NCI-H1105 treated with DMSO at 0.1 percent for 48 hours (cell line): ENCODE results near the gene CPEB1.
"Not testable (repeated sequence)": the region's sequence is repeated elsewhere in the genome, so short reads cannot be mapped to it uniquely, and the experiment has no call there.

ENCODE experiments used
- DNase-seq: peaks from one replicate; lab custom pipeline; 2025; lab: John Stamatoyannopoulos, UW

CPEB1 gene

DNA sequence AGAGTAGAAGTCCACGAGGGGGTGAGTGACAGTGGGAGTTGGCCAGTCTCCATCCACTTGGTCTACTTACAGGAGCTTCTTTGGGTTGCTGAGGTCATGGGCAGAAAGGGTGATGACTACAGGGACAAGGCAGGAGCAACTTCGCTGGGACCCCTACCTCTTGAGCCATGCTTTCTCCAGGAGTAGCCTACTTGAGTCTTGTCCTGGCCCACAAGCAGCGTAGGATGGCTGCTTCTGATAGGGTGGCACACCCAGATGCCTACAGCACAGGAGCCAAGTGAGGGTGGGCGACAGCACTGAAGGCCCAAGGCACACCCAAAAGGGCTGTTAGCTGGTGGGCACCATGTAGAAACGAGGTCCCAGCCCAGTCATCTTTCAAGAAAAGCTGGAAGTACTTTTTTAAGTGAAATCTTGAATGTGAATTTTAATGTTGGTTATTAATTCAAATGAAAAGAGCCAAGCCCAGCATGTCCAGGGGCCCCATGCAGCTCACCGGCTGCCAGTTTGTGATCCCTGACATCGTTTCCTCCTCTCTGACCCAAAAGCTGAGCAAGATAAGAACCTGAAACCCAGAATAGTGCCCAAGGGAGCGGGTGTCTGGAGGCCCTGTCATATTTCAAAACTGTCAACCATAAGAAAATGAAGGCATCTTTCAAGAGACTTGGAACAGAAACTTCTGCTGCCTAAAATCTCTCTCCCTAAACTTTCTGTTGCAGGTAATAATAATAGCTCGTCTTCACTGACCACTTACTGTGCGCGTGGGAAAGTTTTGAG lies 2.2 kb upstream of the CPEB1 start:
- DNase-seq = no peak

DNA sequence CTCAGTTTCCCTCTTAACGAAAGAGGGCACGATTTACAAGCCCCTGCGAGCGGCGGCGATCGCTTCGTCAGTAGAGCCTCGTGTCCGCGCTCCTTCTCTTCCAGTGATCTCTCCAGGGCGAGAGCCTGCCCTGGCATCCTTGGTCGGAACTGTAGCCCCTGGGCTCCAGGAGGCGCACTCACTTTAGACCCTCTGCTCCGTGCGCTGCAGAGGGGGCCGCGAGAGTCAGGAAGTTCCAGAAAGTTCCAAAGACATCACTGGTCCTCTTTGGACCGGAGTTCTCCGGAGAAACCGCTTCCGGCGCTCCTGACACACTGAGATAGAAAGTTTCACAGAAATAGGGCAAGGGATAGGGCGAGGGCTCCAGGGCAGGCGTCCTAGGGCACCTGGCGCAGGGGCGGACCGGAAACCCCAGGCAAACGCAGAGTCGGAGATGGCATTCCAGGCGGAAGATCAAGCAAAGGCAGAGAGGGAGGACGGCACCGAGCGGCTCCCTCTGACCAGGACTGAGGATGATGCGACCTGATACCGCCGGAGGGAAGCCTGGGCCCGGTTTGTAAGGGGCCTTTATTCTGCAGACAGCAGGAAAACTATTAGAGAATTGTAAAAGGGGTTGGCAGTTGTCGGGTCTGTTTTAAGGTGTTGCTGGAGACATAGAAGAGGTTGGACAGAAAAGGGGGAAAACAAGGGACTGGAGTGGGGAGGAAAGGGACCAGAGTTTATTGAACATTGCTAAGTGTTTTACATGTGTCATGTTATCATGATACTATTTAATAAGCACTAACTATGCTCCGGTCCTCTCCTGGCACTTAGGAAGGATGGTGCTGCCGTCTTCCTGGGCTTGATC lies 1.3 kb upstream of the CPEB1 start:
- DNase-seq = no peak

DNA sequence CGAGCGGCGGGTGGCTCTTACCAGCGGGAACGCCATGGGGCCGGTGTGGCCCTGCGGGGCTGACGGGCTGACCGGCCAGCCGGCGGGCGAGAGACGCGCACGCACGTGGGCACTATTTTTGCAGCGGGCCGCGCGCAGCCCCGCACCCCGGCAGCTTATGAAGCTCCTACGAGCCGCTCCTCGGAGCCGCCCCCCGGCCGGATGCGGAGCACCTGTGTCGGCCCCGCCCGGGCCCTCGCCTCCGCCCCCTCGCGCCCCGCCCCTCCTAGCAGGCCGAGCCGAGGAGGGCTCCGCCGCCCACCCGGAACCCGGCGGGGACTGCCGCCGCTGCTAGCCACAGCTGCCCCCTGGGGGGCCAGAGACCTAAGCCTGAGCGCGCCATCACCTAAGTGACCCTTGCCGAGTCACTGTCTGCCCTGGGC lies 683 bp upstream of the CPEB1 start:
- no peak for DNase-seq

DNA sequence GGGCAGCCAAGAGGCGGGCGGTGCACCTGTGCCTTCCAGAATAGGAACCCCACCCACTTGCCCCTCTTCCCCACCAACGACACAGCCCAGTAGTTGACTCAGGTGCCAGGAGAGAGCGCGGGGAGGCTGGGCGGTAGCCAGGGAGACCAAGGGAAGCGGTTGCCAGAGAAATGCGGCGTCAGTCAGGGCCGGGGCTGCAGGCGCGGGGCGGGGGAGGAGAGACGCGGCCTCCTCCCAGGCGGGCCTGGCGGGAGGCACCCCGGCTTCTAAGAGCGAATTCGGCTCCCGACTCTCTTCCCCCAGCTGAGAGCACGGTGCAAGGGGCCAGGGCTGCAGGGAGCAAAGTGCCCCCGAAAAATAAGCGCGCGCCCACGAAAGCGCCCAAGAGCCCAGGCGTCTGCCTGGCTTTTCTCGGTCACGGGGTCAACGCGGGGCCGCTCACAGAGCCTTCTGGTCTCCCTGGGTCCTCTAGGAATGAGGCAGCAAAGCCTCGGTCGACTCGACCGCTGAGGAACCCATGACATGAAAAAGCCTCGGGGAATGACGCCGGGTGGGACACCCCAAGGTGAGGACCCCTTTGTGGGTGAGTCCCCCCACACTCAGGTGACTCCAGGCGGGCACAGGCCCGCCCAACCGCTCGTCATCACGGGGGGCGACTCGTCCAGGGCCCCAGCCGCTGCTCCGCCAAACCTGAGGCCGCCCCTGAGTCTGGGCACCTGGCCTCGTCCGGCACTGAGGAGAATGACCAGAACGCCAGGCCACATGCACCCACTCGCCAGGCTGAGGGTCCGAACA lies 716 bp downstream of the CPEB1 start:
- DNase-seq = peak; percentile 63

DNA sequence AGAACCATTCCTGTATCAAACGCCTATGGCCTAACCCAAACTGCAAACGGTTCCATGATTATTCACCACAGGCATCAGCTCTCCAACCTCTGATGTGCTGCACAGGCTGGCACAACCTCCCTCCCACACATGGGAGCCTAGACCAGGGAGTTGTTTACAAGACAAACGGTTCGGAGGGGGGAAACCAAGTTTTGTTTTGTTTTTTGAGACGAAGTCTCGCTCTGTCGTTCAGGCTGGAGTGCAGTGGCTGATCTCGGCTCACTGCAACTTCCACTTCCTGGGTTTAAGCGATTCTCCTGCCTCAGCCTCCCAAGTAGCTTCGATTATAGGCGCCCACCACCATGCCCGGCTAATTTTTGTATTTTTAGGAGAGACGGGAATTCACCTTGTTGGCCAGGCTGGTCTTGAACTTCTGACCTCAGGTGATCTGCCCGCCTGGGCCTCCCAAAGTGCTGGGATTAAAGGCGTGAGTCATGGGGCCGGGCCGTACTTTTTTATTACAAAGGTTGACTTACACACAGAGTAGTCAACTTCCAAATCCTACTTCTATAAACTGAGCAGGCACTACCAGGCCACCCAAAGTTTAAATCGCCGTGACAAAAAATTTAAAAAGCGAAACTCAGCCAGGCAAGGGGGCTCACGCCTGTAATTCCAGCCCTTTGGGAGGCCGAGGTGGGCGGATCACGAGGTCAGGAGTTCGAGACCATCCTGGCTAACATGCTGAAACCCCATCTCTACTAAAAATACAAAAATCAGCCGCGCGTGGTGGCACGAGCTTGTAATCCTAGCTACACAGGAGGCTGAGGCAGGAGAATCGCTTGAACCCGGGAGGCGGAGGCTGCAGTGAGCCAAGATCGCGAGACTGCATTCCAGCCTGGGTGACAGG lies 2.0 kb downstream of the CPEB1 start:
- not testable (repeated sequence) for DNase-seq

DNA sequence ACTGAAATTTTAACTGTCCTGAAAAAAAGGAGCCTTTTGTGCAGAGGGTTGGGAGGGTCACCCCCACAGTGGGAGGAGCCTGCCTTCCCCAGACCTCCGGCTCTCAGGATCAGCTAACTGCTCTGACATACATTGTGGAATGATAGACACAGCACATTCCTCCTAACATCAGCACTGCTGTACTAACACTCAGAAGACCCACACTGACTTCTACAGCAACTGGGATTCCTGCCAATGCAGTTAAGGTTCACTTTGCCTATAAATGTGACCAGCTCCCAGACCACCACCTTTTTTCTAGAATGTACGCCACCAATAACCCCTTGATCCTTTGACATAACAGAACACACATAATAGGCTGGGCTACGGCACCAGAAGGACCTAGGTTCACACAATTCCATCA lies 3.2 kb downstream of the CPEB1 start:
- no peak for DNase-seq

DNA sequence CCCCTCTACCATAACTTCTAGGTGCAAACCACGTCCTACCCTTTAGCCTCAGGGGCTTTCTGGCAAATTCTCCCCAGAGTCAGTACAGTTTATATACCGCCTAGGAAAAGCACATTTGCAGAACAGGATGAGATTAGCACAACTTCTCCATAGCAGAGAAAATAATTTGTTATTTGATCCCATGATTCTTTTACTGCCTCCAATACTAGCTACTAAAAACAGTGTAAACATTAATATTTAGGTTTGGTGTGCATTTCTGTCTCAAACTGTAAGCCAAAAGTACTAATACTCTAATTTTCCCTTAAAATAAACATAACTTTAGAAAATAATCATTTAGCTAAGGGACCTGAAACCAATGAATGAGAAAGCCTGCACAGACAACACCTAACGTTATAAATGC lies 4.5 kb downstream of the CPEB1 start:
- no peak for DNase-seq

DNA sequence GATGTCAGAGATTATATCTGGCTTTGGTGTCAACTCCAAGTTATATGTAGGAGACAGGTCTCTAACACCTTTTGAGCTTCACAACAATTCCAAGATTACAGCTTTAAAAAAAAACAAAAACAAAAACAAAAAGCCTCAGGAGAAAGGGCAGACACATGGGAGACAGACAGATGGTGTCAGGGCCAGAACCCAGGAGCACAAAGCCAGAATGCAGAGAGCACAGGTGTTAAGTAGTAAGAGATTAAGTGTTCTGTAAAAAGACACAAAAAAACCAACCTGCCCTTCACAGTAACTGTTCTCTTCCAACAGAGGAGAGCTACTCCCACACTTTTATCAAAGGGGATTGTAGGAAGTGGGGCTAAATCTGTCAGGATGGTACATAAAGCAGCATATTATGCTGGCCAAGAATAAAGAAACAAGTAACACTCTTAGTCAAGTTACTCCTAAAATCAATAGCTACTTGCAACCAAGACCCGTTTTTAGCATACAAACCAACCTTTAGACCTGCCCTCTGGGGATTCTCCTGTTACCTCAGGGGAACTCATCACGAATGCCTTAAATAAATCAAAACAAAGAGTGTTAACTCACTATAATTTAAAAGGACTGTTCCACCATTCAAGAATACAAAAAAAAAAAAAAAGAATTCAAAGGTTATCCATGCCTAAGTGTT lies 5.9 kb downstream of the CPEB1 start:
- no peak for DNase-seq

DNA sequence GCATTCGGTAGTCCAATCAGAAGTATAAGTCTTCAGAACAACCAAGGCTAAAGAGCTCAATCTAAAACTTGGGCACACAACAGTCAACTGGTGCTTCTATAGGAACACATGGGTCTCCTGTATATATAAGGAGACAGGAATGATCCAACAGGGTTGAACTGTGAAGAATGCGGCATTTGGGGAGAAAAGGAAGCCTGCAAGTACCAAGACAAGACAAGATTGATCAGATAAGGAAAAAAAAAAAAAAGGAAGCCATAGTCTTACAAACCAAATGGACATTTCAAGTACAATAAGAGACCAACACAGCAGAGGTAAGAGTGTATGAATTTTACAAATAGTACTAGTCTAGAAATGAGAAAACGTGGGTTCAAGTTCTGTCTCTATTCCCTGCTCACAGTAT lies 6.5 kb downstream of the CPEB1 start:
- DNase-seq = no peak

DNA sequence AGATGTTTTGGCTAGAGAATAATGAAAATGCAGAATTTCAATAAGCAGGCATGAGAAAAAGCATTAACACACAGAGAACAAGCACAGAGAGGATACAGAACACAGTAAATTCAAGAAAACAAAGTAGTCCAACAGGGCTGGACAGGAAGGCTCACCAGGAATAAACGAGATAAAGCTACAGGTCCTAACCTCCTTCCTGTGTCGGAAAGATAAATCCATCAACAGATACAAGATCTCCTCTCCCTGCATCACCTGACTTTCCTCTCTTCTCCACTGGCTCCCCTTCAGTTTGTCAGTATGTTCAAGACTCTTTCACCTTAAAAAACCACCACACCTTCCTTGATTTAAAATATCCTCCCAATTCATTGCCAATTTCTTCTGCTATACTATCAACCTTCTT lies 11.4 kb downstream of the CPEB1 start:
- DNase-seq = no peak

DNA sequence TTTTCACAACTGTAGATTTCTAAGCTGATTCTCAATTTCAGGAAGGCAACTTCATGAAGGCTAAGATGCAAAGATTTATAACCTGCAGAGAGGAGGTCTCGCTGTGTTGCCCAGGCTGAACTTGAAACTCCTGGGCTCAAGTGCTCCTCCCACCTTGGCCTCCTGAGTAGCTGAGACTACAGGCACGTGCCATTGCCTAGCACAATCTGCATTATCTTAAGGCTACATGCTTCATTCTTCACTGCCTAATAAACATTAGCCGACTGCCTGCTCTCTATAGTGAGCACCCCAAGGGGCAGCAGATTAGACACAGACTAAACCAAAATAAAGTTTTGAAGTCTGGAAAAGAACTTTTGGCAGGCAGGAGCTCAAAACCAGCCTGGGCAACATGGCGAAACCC lies 17.1 kb downstream of the CPEB1 start:
- DNase-seq = no peak

DNA sequence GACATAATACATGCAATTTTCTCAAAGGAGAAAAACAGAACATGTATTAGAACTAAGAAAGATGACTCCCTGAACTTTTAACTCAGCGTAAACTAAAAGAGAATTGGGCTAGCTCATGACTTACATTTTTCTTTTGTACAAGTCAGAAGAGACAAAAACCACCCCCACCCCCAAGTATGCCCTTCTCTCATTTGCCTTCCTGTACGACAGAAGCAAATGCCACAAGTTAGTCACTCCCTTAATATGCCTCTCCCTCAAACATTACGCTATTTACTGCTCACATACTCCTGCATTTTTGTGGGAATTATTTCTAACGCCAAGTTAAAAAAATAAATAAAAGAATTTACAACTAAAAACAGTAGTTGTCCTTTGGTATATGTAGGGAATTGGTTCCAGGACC lies 22.0 kb downstream of the CPEB1 start:
- DNase-seq = no peak

DNA sequence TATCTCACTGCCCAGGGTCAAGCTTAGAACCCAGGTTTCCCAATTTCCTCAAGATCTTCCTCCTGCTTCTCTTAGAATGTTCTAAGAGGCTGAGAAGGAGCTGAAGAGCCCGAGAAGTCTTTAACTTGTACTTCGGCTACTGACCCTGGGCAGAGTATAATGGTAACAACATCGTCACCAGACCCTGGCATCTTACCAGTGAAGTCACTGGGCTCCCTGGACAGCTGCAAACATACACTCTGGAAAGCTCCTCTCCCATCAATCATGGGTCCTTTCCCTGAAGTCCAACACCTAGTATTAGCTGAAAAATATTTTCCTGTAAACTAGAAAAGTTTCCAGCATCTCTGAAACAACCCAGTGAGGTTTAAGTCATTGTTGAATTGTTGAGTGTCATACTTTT lies 22.7 kb downstream of the CPEB1 start:
- DNase-seq = no peak

DNA sequence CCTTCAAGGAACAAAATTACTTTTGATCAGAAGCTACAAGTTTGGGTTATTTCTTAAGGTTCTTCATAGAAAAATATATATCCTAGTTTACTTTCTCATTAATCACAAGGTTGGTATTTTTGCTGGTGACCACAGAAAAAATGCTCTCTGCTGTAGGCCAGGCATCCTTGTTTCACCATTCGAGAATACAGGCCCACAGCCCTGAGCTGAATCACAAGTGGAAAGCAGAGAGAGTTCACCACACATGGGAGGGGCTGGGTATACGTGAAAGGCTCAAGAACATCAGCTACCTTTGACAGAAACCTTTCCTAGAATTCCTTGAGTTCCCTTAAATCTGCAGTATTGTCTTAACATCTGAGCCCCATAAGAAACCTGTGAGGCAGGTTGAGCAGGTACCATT lies 23.2 kb downstream of the CPEB1 start:
- DNase-seq = no peak

DNA sequence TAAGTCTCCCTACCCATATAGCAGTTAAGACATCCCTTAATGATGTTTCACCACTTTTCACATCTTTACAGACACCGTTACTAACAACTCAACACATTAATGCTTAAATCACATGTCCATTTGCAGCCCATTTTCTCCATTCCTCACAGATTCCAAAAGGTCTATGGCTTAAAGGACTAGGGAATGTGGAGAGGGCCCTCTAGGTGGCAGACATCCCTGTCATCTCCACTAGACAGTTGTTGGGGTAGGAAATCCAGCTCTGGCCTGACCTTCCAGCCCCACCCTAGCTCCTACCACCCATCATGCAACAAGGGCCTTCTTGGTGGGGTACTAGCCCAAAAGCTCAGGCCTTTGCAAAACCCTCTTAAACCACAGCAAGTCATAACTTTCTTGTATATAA lies 25.2 kb downstream of the CPEB1 start:
- no peak for DNase-seq

DNA sequence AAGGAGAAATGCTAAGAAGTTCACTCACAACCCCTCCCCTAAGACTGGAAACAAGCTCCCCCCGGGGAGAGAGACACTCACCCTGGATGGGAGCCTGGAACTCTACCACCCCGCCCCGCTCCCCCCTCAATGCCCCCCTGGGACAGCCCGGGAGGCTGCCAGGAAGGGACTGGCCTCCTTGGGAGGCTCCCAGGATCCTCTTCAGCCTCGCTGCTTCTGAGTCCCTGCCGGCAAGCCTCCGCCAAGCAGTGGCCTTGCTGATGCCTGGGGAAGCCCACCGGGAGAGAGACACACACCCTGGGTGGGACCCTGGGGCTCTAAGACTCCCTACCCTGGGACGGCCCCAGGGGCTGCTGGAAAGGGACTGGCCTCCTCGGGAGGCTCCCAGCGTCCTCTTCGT lies 33.4 kb downstream of the CPEB1 start:
- DNase-seq = no peak

DNA sequence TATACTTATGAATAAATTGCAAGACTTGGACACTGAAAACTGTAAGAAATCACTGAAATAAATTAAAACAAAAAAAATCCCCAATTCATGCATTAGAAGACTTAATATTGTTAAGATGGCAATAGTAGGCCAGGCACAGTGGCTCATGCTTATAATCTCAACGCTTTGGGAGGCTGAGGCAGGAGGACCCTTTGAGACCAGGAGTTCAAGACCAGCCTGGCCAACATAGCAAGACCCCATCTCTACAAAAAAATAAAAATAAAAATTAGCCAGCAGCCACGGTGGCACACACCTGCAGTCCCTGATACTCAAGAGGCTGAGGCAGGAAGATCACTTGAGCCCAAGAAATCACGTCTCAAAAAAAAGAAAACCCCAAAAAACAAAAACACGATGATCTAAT lies 35.8 kb downstream of the CPEB1 start:
- DNase-seq = no peak

DNA sequence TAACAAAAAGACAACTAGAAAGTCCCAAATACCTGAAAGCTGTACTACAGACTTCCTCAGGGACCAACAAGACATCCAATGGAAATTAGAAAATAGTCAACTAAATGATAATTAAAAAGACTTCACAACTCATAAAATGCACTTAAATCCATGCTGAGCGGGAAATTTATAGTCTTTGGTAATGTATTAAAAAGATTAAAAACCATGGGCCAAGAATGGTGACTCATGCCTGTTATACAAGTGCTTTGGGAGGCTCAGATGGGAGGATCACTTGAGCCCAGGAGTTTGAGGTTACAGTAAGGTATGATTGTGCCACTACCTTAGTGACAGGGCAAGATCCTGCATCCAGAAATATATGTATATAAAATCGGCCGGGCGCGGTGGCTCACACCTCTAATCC lies 45.0 kb downstream of the CPEB1 start:
- no peak for DNase-seq

DNA sequence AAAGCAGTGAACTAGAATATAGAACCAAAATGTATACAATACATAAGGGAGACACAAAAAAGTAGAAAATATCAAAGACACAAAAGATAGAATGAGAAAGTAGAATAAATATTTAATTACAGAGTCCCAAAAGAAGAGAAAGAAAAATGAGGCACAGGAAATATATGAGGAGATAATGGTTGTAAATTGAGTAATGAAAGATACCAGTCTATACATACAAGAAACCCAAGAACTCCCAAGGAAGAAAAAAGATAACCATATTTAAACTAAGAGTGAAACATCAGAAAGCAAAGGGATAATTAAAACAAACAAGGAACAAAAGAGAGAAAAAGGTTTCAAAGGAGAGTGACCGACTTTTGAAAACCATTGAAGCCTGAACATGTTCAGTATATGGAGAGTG lies 47.3 kb downstream of the CPEB1 start:
- no peak for DNase-seq

DNA sequence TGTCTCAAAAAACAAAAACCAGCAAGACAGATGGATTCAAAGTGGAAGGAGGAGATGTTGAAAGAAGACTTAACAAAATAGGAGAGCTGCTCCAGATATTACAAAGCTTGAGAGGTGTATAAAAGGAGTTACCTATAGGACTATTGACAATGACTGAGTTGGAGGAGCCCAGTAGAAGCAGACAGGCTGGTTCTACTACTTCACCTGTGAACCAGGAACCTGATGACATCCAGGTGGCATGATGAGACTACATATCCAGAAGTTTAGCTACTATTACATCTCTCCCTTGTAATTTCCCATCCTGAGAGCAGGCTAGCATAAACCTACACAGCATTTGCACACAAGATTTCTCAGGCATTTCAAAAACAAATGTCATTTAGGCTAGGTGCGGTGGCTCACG lies 49.3 kb downstream of the CPEB1 start:
- no peak for DNase-seq

DNA sequence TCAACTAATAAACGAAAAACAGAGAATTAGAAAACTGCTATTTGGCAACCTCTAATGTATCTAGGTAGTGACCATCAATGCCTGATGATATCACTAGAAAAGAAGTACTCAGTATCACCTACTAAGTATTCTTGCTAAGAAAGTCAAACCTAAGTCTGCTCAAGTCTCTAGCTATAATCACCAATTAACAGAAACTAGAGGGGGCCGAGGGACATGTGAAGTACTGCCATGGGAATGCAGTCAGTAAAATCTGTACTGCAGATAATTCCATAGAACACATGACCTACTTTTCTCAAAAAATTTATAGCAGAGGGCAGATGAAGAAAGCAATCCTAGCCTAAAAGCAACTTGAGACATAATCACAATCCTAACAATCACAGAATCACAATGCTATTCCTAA lies 51.4 kb downstream of the CPEB1 start:
- no peak for DNase-seq
